ENCODE results near the gene PLOD1.
"Not testable (repeated sequence)": the region's sequence is repeated elsewhere in the genome, so short reads cannot be mapped to it uniquely, and the experiment has no call there.

Gene PLOD1

DNA sequence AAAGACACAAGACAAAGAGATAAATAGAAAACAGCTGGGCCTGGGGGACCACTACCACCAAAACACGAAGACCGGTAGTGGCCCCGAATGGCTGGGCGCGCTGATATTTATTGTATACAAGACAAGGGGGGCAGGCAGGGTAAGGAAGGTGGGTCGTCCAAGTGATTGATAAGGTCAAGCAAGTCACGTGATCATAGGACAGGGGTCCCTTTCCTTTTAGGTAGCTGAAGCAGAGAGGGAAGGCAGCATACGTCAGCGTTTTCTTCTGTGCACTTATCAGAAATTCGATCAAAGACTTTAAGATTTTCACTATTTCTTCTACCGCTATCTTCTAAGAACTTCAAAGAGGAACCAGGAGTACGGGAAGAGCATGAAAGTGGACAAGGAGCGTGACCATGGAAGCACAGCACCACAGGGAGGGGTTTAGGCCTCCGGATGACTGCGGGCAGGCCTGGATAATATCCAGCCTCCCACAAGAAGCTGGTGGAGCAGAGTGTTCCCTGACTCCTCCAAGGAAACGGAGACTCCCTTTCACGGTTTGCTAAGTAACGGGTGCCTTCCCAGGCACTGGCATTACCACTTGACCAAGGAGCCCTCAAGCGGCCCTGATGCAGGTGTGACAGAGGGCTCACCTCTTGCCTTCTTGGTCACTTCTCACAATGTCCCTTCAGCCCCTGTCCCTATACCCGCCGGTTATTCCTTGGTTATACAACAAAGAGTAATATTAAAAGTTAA lies 21.9 kb upstream of the PLOD1 start:
- not testable (repeated sequence) for DNase-seq (ENCODE audit: low read depth, low spot score)

DNA sequence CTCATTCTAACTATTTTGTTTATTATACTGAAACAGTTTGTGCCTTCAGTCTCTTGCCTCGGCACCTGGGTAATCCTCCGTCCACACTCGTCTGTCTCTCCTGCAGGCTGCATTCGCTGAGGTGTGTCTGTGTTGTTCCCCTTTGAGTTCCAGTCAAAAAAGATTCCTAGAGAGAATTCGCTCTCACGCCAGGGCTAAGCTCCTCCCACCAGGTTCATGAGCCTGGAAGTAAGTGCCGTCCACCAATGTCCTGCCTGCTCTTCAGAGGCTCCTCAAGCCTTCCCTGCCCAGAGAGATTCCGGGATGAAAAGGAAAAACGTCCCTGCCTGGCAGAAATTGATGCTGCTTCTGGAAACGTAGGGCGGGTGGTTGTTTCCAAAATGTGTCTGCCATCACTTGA lies 21.2 kb upstream of the PLOD1 start:
- DNase-seq (ENCODE audit: low read depth, low spot score), result no peak

GRCh38 chr1:11914024-11914423 lies 20.5 kb upstream of the PLOD1 start:
- no peak for DNase-seq (ENCODE audit: low read depth, low spot score)

- DNase-seq (ENCODE audit: low read depth, low spot score), result no peak
Observed at GRCh38 chr1:11918799-11919519, 15.6 kb upstream of the PLOD1 start.

DNA sequence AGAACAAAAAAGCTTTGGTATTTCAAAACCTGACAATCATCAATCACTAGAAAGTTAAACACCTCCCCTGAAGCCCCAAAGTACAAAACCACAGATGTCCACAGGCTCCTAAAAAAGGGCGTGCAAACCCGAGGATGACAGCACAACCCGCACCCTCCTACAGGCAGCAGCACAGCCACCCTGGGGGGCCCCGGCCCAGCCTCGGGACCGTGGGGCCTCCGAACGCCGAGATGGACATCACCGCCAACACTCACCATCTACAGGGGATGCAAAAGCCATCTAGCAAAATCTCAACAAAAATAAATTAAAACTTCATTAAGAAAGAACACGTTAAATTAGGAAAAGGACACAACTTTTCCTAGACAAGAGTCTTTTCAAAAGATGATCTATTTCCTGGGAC lies 14.9 kb upstream of the PLOD1 start:
- DNase-seq (ENCODE audit: low read depth, low spot score), result no peak

- no peak for DNase-seq (ENCODE audit: low read depth, low spot score)
Observed at GRCh38 chr1:11920239-11920903, 14.1 kb upstream of the PLOD1 start.

- no peak for DNase-seq (ENCODE audit: low read depth, low spot score)
Observed at GRCh38 chr1:11921022-11921421, 13.5 kb upstream of the PLOD1 start.

GRCh38 chr1:11923069-11923826 lies 11.3 kb upstream of the PLOD1 start:
- DNase-seq (ENCODE audit: low read depth, low spot score), result no peak

DNA sequence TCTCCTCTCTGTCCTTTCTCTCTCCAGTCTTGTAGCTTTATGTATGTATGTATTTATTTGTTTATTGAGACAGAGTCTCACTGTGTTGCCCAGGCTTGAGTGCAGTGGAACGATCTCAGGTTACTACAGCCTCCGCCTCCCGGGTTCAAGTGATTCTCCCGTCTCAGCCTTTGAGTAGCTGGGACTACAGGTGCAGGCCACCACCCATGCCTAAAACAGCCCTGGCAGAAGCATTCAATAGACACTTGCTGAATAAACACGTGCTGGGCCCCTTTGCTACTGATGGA lies 10.7 kb upstream of the PLOD1 start:
- DNase-seq (ENCODE audit: low read depth, low spot score), result no peak

DNA sequence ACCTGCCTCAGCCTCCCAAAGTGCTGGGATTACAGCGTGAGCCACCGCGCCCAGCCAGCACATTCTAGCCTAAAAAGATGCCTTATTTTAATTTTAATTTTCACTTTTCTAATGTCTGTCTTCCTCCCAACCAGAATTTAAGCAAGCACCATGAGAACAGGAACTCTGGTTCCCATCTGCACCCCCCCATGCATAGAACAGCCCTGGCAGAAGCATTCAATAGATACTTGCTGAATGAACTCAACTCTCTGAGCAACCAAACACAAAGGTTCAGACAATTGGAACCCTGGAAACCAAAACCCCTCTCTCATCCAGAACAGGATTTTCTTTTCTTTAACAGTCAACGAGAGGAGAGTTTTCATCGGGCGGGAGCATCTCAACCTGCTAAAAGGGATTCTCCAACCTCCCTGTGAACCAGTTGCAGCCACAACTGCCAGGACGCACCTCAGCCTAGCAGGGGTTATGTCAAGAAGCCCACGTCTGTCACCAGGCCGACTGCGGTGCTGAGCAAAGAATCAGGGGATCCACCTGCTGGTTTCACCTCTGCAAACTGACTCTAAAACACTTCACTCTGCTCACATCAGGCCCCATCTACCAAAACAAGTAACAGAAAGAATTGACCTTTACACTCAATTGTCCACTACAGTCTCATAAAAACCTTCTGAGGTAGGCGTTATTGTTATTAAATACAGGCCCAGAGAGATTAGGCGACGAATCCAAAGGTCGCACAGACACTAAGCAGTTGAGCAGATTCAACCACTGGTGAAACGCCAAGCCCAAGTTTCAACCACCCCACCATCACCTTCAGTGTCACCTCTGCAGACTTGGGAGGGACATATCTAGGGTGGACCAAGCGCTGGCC lies 10.0 kb upstream of the PLOD1 start:
- no peak for DNase-seq (ENCODE audit: low read depth, low spot score)

GRCh38 chr1:11925196-11925937 lies 9.2 kb upstream of the PLOD1 start:
- not testable (repeated sequence) for DNase-seq (ENCODE audit: low read depth, low spot score)

DNA sequence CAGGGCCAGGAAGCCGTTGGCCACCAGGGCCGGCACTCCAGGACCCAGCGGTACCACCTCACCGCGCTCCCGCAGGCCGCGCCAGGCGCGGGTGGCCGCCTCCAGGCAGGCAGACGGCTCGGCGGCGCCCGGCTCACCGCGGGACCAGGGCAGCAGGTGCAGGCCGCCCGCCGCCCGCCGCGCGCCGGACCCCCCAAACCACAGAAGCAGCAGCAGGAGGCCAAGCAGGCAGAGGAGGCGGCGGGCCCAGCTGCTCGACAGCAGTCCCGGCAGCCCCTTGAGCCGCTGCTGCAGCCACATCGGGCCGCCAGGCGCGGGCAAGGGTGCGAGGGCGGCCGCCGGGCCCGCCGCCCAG lies 8.6 kb upstream of the PLOD1 start:
- DNase-seq (ENCODE audit: low read depth, low spot score), result no peak

- DNase-seq (ENCODE audit: low read depth, low spot score), result no peak
Observed at GRCh38 chr1:11927866-11928592, 6.5 kb upstream of the PLOD1 start.

DNA sequence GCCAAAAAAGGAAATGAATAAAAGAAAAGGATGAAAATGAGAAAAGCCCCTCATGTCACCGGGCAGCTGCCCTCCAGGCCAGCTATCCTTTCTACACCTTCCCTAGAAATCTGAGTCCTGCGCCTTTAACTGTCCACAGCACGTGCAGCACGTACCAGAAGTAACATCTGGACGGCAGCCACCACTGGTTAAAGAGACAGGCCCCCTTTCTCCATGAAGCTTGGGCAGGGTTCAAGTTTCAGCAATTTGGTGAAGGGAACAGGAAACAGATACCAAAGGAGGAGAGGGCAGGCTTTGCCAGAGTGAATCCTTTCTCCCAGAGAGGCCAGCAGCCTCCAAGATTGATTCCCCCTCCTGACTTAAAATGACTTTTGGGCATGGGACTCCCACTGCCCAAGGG lies 4.7 kb upstream of the PLOD1 start:
- DNase-seq (ENCODE audit: low read depth, low spot score), result no peak

DNA sequence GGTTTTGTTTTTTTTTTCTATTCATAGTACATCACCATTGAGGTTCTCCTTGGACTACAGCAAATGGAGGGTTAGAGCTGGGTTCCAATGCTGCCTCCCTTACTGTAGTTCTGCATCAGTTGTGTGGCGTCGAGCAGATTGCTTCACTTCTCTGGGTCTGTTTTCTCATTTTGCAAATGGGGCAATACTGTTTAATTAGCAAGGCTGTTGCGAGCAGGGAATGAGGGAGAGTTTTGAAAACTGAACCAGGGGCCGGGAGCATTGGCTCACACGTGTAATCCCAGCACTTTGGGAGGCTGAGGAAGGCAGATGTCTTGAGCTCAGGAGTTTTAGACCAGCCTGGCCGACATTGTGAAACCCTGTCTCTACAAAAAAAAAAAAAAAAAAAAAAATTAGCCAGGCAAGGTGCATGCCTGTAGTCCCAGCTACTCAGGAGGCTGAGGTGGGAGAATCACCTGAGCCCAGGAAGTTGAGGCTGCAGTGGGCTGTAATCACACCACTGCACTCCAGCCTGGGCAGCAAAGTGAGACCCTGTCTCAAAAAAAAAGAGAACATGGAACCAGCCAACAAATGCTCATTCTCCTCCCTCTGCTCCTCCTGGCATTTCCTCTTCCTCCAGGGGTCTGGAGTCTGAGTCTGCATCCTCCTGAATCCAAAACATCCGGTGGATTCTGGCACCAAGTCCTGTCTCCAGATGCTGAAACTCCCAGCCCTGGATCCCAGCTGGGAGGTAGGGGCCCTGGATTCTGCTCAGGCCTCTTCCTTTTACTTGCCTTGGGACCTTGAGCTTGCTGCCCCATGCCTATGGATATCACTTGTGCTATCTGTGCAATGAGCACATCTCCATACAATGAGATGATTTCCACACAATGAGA lies 3.7 kb upstream of the PLOD1 start:
- no peak for DNase-seq (ENCODE audit: low read depth, low spot score)

- DNase-seq (ENCODE audit: low read depth, low spot score), result no peak
Observed at GRCh38 chr1:11931845-11932244, 2.7 kb upstream of the PLOD1 start.

GRCh38 chr1:11935057-11935412 lies 518 bp downstream of the PLOD1 start:
- no peak for DNase-seq (ENCODE audit: low read depth, low spot score)

GRCh38 chr1:11935733-11936132 lies 1.2 kb downstream of the PLOD1 start:
- DNase-seq (ENCODE audit: low read depth, low spot score), result not testable (repeated sequence)

All from activated CD4-positive, CD25-positive, alpha-beta regulatory T cell treated with anti-CD3 and anti-CD28 coated beads, Interleukin-2, amount 50 U/mL, for 16 hours (primary cell).